Lower lobe of right lung (tissue), 2 donors: ENCODE results near the gene MAP3K5. TPM values are rescaled to one million over a fixed set of nuclear protein-coding genes. Genes with fewer than 3 reads are reported as not detected.

ENCODE experiments used
- ATAC-seq, 2 donors: fragments of 200-7000 bp; cut with Tn5 transposase; one replicate each; pipeline ENCODE4 v1.9.1; 2020 to 2022; ENCODE audit warnings: mild to moderate bottlenecking in 2 of 2, moderate library complexity in 2 of 2
- DNase-seq: peaks from one replicate; pipeline ENCODE4 v3.0.0-alpha.2; 2020
- H3K27ac ChIP-seq: fragments of 200-600 bp; one replicate; pipeline ENCODE4 v1.8.0; 2022
- H3K27me3 ChIP-seq: fragments of 200-600 bp; one replicate; pipeline ENCODE4 v1.8.0; 2022; ENCODE audit warnings: low read depth
- H3K36me3 ChIP-seq: fragments of 200-600 bp; one replicate; pipeline ENCODE4 v1.8.0; 2022; ENCODE audit warnings: mild to moderate bottlenecking
- H3K4me1 ChIP-seq: fragments of 200-600 bp; one replicate; pipeline ENCODE4 v1.8.0; 2022
- H3K4me3 ChIP-seq: fragments of 200-600 bp; one replicate; pipeline ENCODE4 v1.8.0; 2022; ENCODE audit warnings: mild to moderate bottlenecking
- H3K9me3 ChIP-seq: fragments of 200-600 bp; one replicate; pipeline ENCODE4 v1.8.0; 2022
- intact Hi-C: fragments of 100-400 bp; cut with DNase I; formaldehyde crosslinking; loops from one replicate; pipeline ENCODE4 v1.11.0; 2022
- total RNA-seq: library from RNA; stranded (reverse); fragmentation: NEBNext Ultra II Directional; extraction: Animal tissue kit (Norgen Biotek cat#: 25700); gene quantifications from one replicate; pipeline ENCODE4 v1.2.1, GENCODE V29; 2021
- TF ChIP-seq, protein P1 (sequence below): fragments of 200-600 bp; IDR thresholded peaks from one replicate; pipeline ENCODE4 v1.8.0; 2022; ENCODE audit warnings: antibody characterized with exemption, mild to moderate bottlenecking
- donor health status: DM: no; HTN: yes; CAD: no; lungs with severe emphysema.

Gene MAP3K5
- total RNA-seq, 1 donor from 2014 or later: 32.0 TPM

DNA sequence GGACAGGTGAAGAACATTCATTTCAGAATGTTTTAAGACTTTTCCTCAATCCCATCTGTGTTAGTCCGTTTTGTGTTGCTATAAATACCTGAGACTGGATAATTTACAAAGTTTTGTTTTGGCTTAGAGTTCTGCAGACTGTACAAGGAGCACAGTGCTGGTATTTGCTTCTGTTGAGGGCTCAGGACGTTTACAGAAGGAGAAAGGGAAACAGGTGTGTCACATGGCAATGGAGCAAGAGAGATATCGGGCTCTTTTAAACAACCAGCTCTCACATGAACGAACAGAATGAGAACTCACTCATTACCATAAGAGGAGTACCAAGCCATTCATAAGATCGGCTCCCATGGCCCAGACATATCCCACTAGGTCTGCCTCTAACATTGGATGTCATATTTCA, 258.8 kb downstream of the MAP3K5 start:
- Histone ChIP-seq H3K36me3 (no peaks in the 10 kb centered on the region), H3K4me1 (no peaks in the 10 kb centered on the region), H3K27me3 (no peaks in the 10 kb centered on the region), H3K9me3 (no peaks in the 10 kb centered on the region), H3K4me3 (no peak overlapping the region), H3K27ac (no peak overlapping the region)
- DNase-seq (no peak), ATAC-seq (peak in 1 of 2 donors; percentile 68)
- intact Hi-C loops: no loop called here
- TF ChIP-seq, protein P1, sequence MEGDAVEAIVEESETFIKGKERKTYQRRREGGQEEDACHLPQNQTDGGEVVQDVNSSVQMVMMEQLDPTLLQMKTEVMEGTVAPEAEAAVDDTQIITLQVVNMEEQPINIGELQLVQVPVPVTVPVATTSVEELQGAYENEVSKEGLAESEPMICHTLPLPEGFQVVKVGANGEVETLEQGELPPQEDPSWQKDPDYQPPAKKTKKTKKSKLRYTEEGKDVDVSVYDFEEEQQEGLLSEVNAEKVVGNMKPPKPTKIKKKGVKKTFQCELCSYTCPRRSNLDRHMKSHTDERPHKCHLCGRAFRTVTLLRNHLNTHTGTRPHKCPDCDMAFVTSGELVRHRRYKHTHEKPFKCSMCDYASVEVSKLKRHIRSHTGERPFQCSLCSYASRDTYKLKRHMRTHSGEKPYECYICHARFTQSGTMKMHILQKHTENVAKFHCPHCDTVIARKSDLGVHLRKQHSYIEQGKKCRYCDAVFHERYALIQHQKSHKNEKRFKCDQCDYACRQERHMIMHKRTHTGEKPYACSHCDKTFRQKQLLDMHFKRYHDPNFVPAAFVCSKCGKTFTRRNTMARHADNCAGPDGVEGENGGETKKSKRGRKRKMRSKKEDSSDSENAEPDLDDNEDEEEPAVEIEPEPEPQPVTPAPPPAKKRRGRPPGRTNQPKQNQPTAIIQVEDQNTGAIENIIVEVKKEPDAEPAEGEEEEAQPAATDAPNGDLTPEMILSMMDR: no peak

DNA sequence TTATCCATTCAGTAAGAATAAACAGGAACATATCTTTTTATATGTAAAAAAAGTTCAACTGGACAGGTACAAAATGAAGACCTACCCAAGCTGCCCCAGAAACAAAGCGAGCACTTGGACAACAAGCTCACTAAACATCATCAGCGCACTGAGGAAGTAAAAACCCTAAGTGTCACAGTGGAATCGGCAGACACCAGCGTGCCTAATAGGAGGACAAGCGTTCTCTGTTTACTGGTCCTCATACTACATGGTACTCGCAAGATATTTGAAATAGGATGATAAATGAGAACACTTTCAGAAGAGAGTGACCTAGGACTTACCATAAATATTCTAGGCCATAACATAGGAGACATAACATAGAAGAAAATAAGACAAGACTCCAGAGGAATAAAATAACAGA, 260.2 kb downstream of the MAP3K5 start:
- Histone ChIP-seq H3K4me1 (peaks cover 6% of the 10 kb centered on the region), H3K36me3 (no peaks in the 10 kb centered on the region), H3K9me3 (no peaks in the 10 kb centered on the region), H3K4me3 (no peak overlapping the region), H3K27ac (no peak overlapping the region), H3K27me3 (no peaks in the 10 kb centered on the region)
- TF ChIP-seq, protein P1: no peak
- DNase-seq: no peak
- intact Hi-C loops: no loop called here
- no peak for ATAC-seq

DNA sequence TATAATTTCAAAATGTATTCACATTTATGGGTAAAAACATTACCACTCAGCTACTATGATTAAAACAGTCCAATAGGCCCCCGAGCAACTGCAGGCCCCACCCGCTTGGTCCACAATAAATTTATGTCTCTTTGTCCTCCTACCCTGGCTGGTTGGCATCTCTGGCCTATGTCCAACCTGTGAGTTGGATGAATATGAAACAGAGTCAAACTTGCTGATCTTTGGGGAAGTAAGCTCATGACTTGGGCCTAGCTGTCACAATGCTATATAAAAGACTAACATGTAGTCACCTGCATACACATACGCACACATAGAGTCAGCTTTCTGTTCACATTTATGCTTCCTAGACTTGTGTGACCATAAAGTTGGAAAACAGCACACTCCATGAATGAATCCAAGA, 262.6 kb downstream of the MAP3K5 start:
- H3K4me1 ChIP-seq: peaks cover 20% of the 10 kb centered on the region
- DNase-seq: no peak
- ATAC-seq: no peak
- intact Hi-C loops: no loop called here
- no peak overlapping the region for H3K4me3 ChIP-seq
- H3K27ac ChIP-seq: no peak overlapping the region
- no peaks in the 10 kb centered on the region for H3K27me3 ChIP-seq
- H3K9me3 ChIP-seq: no peaks in the 10 kb centered on the region
- TF ChIP-seq, protein P1: no peak
- no peaks in the 10 kb centered on the region for H3K36me3 ChIP-seq

DNA sequence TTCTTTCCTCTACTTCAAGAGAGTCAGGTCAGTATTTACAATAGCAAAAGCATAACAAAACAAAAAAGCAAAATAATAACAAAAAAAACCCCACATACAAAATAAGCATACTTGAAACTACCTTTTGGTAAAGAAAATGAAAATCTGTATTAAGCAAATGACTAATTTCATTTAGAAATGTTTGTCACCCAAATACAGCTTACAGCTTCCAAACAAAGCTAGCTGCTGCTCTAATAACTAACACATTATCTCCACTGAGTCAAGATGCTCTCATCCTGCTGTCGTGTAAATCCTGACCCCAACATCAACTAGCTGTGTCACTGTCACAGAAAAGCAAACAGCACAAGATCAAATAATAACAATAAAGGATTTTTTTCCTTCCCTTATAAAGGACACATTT, 263.8 kb downstream of the MAP3K5 start:
- no peak overlapping the region for H3K4me3 ChIP-seq
- no peaks in the 10 kb centered on the region for H3K36me3 ChIP-seq
- ATAC-seq (no peak), DNase-seq (no peak)
- TF ChIP-seq, protein P1: no peak
- intact Hi-C loops: no loop called here
- H3K4me1 ChIP-seq: peaks cover 20% of the 10 kb centered on the region
- no peaks in the 10 kb centered on the region for H3K27me3 ChIP-seq
- no peak overlapping the region for H3K27ac ChIP-seq
- no peaks in the 10 kb centered on the region for H3K9me3 ChIP-seq

DNA sequence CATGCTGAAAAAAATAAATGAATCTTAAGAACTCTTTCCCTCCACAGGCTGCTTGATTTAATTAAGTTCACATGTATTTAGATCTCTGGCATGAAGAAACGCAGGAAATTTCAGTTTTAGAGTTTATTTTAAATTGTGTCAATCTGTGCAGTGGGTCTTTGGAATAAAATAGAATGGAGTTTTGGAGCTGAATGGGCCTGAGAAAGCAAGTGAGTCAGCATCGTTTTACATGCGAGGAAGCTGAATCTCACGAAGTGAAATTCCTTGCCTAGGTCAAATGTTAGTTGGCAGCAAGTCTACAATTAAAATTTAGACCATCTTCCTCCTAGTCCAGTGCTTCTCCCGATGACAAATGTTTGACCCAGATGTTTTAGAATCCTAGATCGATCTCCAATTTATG, 264.4 kb downstream of the MAP3K5 start:
- Histone ChIP-seq H3K4me1 (peaks cover 20% of the 10 kb centered on the region), H3K36me3 (no peaks in the 10 kb centered on the region), H3K4me3 (no peak overlapping the region), H3K27ac (no peak overlapping the region), H3K27me3 (no peaks in the 10 kb centered on the region), H3K9me3 (no peaks in the 10 kb centered on the region)
- intact Hi-C loops: no loop called here
- ATAC-seq (no peak), DNase-seq (no peak)
- TF ChIP-seq, protein P1: no peak

GRCh38 chr6:136526937-136527336, 265.3 kb downstream of the MAP3K5 start:
- no peak overlapping the region for H3K4me3 ChIP-seq
- ATAC-seq (peak; percentile 52 to 68), DNase-seq (no peak)
- H3K9me3 ChIP-seq: no peaks in the 10 kb centered on the region
- H3K4me1 ChIP-seq: peaks cover 20% of the 10 kb centered on the region
- no peaks in the 10 kb centered on the region for H3K27me3 ChIP-seq
- intact Hi-C loops: no loop called here
- no peaks in the 10 kb centered on the region for H3K36me3 ChIP-seq
- TF ChIP-seq, protein P1: no peak
- no peak overlapping the region for H3K27ac ChIP-seq
